IPS-18c (cell line): ENCODE data around the gene RHOF.

Source experiments
- H3K4me3 ChIP-seq: 2 replicates; pipeline ENCODE4 v1.7.0; 2013; ENCODE audit warnings: low read depth, mild to moderate bottlenecking, low read length, moderate library complexity; ENCODE audit not compliant: insufficient read depth
- H3K9me3 ChIP-seq: one replicate; pipeline ENCODE4 v1.6.1; 2013; ENCODE audit warnings: mild to moderate bottlenecking, low read length, moderate library complexity; ENCODE audit not compliant: control insufficient read depth, insufficient read depth

The RHOF gene

GRCh38 chr12:121788176-121788818, 5.2 kb downstream of the RHOF start:
- Histone ChIP-seq H3K9me3 (no peaks in the 10 kb centered on the region), H3K4me3 (no peak overlapping the region)

GRCh38 chr12:121787063-121788025, 6.1 kb downstream of the RHOF start:
- Histone ChIP-seq H3K9me3 (no peaks in the 10 kb centered on the region), H3K4me3 (no peak overlapping the region)

- Histone ChIP-seq H3K4me3 (no peak overlapping the region), H3K9me3 (no peaks in the 10 kb centered on the region)
Measured at GRCh38 chr12:121786440-121786825, 7.1 kb downstream of the RHOF start.

GRCh38 chr12:121784460-121784859, 9.0 kb downstream of the RHOF start:
- Histone ChIP-seq H3K9me3 (no peaks in the 10 kb centered on the region), H3K4me3 (no peak overlapping the region)

GRCh38 chr12:121783766-121784165, 9.7 kb downstream of the RHOF start:
- H3K4me3 ChIP-seq: no peak overlapping the region
- no peaks in the 10 kb centered on the region for H3K9me3 ChIP-seq

- Histone ChIP-seq H3K9me3 (no peaks in the 10 kb centered on the region), H3K4me3 (no peak overlapping the region; the same call in 1 of the 2 replicates)
Measured at GRCh38 chr12:121781998-121782979, 11.2 kb downstream of the RHOF start.

GRCh38 chr12:121781484-121781997, 11.9 kb downstream of the RHOF start:
- H3K4me3 ChIP-seq: no peak overlapping the region

GRCh38 chr12:121780429-121780828, 13.1 kb downstream of the RHOF start:
- H3K4me3 ChIP-seq: no peak overlapping the region
- no peaks in the 10 kb centered on the region for H3K9me3 ChIP-seq

More at GRCh38 chr12:121781484-121781997, 11.9 kb downstream of the RHOF start:
- H3K9me3 ChIP-seq: no peaks in the 10 kb centered on the region

GRCh38 chr12:121779422-121779895, 14.0 kb downstream of the RHOF start:
- Histone ChIP-seq H3K9me3 (no peaks in the 10 kb centered on the region), H3K4me3 (no peak overlapping the region)

- no peak overlapping the region for H3K4me3 ChIP-seq
- H3K9me3 ChIP-seq: no peaks in the 10 kb centered on the region
Measured at GRCh38 chr12:121778567-121779421, 14.7 kb downstream of the RHOF start.

GRCh38 chr12:121776190-121777098, 17.0 kb downstream of the RHOF start:
- no peaks in the 10 kb centered on the region for H3K9me3 ChIP-seq
- H3K4me3 ChIP-seq: no peak overlapping the region

GRCh38 chr12:121775501-121775900, 18.0 kb downstream of the RHOF start:
- no peak overlapping the region for H3K4me3 ChIP-seq
- no peaks in the 10 kb centered on the region for H3K9me3 ChIP-seq

GRCh38 chr12:121774968-121775474, 18.5 kb downstream of the RHOF start:
- Histone ChIP-seq H3K9me3 (no peaks in the 10 kb centered on the region), H3K4me3 (no peak overlapping the region)

- Histone ChIP-seq H3K4me3 (no peak overlapping the region), H3K9me3 (no peaks in the 10 kb centered on the region)
Measured at GRCh38 chr12:121773011-121773777, 20.3 kb downstream of the RHOF start.
